Brain microvascular endothelial cell (primary cell): ENCODE results near the gene PCNT.
"Not testable (repeated sequence)": the region's sequence is repeated elsewhere in the genome, so short reads cannot be mapped to it uniquely, and the experiment has no call there.

Experiments
- DNase-seq: peaks from one replicate; pipeline ENCODE4 v3.0.0-alpha.2; 2020
- H3K27ac ChIP-seq: fragments of 250-450 bp; sonication (Bioruptor Pico); 2 replicates; pipeline ENCODE4 v1.5.1; 2020; ENCODE audit warnings: mild to moderate bottlenecking, moderate library complexity
- H3K27me3 ChIP-seq: fragments of 250-450 bp; sonication (Bioruptor Pico); replicated peaks from 2 replicates; pipeline ENCODE4 v1.5.1; 2020; ENCODE audit warnings: mild to moderate bottlenecking
- H3K36me3 ChIP-seq: fragments of 250-450 bp; sonication (Bioruptor Pico); replicated peaks from 2 replicates; pipeline ENCODE4 v1.5.1; 2020; ENCODE audit warnings: mild to moderate bottlenecking
- H3K4me3 ChIP-seq: 2 replicates; pipeline ENCODE4 v1.5.1; 2011; ENCODE audit warnings: low read depth, mild to moderate bottlenecking, control low read depth, low read length, moderate library complexity
- in situ Hi-C: cut with HindIII; loops from 2 replicates; pipeline ENCODE4 v1.10.0; 2017; ENCODE audit warnings: low sequenced_read_pairs, low pct_ligation_motif_present
- TF ChIP-seq, protein P1 (sequence below): IDR thresholded peaks from 2 replicates; pipeline ENCODE4 v1.5.1; 2011; ENCODE audit warnings: low read depth, mild to moderate bottlenecking, moderate library complexity, low read length, control low read depth, inconsistent platforms; ENCODE audit errors: missing control alignments

The PCNT gene

DNA sequence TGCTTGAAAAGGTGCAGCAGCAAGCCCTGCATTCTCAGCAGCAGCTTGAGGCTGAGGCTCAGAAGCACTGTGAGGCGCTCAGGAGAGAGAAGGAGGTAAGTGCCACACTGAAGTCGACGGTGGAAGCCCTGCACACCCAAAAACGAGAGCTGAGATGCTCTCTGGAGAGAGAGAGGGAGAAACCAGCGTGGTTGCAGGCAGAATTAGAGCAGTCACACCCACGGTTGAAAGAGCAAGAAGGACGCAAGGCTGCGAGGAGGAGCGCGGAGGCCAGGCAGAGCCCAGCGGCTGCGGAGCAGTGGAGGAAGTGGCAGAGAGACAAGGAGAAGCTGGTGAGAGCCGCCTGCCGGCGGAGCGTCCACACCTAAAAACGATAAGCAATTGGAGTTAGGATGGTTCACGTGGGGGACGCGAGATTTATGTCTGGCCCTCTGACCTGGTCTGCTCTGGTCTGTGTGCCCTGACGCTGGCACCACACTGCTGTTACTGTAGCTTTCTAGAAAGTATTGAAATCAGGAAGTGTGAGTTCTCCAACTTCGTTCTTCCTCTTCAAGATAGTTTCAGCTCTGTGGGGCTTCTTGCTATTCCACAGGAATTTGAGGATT lies 108.0 kb downstream of the PCNT start:
- DNase-seq: no peak
- TF ChIP-seq, protein P1, sequence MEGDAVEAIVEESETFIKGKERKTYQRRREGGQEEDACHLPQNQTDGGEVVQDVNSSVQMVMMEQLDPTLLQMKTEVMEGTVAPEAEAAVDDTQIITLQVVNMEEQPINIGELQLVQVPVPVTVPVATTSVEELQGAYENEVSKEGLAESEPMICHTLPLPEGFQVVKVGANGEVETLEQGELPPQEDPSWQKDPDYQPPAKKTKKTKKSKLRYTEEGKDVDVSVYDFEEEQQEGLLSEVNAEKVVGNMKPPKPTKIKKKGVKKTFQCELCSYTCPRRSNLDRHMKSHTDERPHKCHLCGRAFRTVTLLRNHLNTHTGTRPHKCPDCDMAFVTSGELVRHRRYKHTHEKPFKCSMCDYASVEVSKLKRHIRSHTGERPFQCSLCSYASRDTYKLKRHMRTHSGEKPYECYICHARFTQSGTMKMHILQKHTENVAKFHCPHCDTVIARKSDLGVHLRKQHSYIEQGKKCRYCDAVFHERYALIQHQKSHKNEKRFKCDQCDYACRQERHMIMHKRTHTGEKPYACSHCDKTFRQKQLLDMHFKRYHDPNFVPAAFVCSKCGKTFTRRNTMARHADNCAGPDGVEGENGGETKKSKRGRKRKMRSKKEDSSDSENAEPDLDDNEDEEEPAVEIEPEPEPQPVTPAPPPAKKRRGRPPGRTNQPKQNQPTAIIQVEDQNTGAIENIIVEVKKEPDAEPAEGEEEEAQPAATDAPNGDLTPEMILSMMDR: no peak
- H3K36me3 ChIP-seq: peaks cover 46% of the 10 kb centered on the region
- H3K27ac ChIP-seq: no peak overlapping the region
- no peaks in the 10 kb centered on the region for H3K27me3 ChIP-seq
- in situ Hi-C loops: no loop called here
- H3K4me3 ChIP-seq: no peak overlapping the region

DNA sequence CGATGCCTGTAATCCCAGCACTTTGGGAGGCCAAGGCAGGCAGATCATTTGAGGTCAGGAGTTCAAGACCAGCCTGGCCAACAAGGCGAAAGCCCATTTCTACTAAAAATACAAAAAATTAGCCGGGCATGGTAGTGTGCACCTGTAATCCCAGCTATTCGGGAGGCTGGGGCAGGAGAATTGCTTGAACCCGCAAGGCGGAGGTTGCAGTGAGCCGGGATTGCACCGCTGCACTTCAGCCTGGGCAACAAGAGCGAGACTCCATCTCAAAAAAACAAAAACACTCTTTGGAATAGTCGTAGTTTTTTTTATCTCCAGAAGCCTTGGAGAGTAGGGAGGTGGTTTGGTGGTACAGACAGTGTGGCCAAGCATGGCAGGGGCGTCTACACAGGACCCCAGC lies 109.2 kb downstream of the PCNT start:
- H3K27ac ChIP-seq, in situ Hi-C loops, H3K4me3 ChIP-seq, DNase-seq, H3K27me3 ChIP-seq: not testable (repeated sequence)
- peaks cover 47% of the 10 kb centered on the region for H3K36me3 ChIP-seq

DNA sequence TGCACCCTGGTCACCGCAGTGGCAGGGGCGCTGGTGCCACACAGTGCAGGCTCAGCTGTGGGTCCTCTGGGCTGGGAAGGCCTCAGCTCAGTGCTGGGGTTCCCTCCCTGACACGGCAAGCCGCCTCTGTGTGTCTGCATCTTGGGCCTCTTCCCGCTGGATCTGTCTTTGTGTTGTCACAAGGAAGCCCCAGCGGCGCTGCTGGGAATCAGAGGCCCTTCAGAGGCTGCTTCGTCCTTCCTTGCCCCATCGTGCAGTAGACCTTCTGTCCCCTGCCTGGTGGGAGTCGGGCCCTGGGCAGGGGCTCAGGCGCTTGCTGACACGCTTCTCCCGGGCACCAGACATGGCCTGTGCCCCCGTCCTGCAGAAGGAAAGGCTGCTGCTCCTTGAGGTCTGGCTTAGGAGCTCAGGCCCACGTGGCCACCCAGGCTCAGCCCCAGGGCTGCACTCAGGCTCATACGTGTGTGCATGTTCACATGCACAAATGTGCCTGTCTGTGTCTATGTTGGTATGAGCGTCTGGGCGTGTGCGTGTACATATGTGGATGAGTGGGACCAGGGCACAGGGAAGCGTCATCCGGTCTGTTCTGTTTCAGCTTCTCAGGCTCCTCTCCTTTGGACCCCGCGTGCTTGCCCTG lies 110.5 kb downstream of the PCNT start:
- Histone ChIP-seq H3K27me3 (no peaks in the 10 kb centered on the region), H3K4me3 (no peak overlapping the region), H3K36me3 (peaks cover 53% of the 10 kb centered on the region), H3K27ac (no peak overlapping the region)
- TF ChIP-seq, protein P1: no peak
- in situ Hi-C loops: no loop called here
- DNase-seq: no peak

DNA sequence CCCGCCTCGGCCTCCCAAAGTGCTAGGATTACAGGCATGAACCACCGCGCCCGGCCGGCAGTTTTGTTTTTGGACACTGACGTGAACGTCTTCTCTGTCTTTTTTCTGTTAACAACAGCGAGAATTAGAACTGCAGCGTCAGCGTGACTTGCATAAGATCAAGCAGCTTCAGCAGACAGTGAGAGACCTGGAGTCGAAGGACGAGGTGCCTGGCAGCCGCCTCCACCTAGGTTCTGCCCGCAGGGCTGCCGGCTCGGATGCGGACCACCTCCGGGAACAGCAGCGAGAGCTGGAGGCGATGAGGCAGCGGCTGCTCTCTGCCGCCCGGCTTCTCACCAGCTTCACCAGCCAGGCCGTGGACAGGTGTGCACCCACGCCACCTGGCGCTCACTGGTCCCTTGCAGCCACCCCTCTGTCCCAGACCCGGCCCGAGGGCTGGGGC lies 111.9 kb downstream of the PCNT start:
- Histone ChIP-seq H3K4me3 (no peak overlapping the region), H3K27ac (no peak overlapping the region), H3K27me3 (no peaks in the 10 kb centered on the region), H3K36me3 (peaks cover 54% of the 10 kb centered on the region)
- no peak for DNase-seq
- TF ChIP-seq, protein P1: no peak
- in situ Hi-C loops: no loop called here

DNA sequence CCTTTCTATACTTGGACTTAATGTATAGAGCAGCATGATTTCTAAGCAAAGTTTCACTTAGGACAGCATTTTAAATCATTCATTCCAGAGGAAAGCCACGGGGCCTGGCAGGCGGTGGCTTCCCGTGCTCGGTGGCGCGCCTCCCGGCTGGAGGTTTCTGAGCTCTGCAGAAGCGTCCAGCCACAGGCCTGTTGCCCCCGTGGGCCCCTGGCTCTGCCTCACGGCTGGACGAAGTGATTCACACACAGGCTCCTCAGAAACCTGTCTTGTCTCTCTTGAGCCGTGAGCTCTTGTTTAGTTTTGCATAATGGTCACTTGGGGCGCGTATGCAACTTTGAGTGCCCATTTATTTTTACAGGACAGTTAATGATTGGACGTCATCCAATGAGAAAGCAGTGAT lies 112.7 kb downstream of the PCNT start:
- no peak overlapping the region for H3K27ac ChIP-seq
- H3K36me3 ChIP-seq: peaks cover 57% of the 10 kb centered on the region
- no peak overlapping the region for H3K4me3 ChIP-seq
- H3K27me3 ChIP-seq: no peaks in the 10 kb centered on the region
- TF ChIP-seq, protein P1: no peak
- DNase-seq: no peak
- in situ Hi-C loops: no loop called here

DNA sequence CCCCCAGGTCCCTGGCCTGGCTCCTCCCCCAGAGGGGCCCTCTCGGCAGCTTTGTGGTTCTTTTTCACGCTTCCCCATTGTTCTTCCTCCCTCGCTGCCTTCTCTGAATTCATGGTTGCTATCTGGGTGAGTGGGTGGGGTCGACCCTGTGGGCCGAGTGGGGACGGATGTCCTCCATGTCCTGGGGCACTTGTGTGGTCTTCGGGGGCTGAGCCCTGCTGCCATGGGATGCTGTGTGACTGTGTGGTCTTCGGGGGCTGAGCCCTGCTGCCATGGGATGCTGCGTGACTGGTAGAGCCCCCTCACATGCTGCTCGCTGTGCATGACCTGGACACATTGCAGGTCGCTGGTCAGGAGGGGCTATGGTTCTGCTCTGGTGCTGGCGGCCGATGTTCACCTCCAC lies 113.1 kb downstream of the PCNT start:
- Histone ChIP-seq H3K27ac (no peak overlapping the region), H3K4me3 (no peak overlapping the region), H3K36me3 (peaks cover 53% of the 10 kb centered on the region), H3K27me3 (no peaks in the 10 kb centered on the region)
- TF ChIP-seq, protein P1: no peak
- no peak for DNase-seq
- in situ Hi-C loops: no loop called here
